Lower leg skin (tissue), 4 donors: ENCODE results near the gene ERAP2. TPM values are rescaled to one million over a fixed set of nuclear protein-coding genes. Genes with fewer than 3 reads are reported as not detected.
"Not testable (repeated sequence)": the region's sequence is repeated elsewhere in the genome, so short reads cannot be mapped to it uniquely, and the experiment has no call there.

Experiments used
- DNase-seq, 2 donors: peaks; one replicate each; pipeline ENCODE4 v3.0.0-alpha.2; 2019; ENCODE audit warnings: low spot score in 2 of 2
- H3K4me3 ChIP-seq: fragments of 200-600 bp; sonication (generic); 2 replicates; pipeline ENCODE4 v1.5.1; 2017; ENCODE audit warnings: mild to moderate bottlenecking, low read depth; ENCODE audit not compliant: poor library complexity, severe bottlenecking
- POLR2A ChIP-seq, 2 donors: fragments of 450-650 bp; IDR thresholded peaks; one replicate each; pipeline ENCODE4 v1.6.1; 2016 to 2017; ENCODE audit warnings: antibody characterized with exemption in 2 of 2, mild to moderate bottlenecking in 1 of 2, moderate library complexity in 1 of 2
- WGBS, 2 donors: methylation state at CpG; one replicate each; pipeline ENCODE4 v1.1.5; 2018; 5-methylcytosine and 5-hydroxymethylcytosine counted together
- intact Hi-C: fragments of 100-400 bp; cut with DNase I; formaldehyde crosslinking; loops from one replicate; pipeline ENCODE4 v1.15.0; 2023; ENCODE audit warnings: low total_unique reads
- total RNA-seq, 4 donors: library from RNA; depleted of rRNA; stranded (reverse); fragments of >200 nt; gene quantifications; one replicate each; pipeline ENCODE4 v1.1.0, GENCODE V29; 2016
- TF ChIP-seq, protein P1 (sequence below), 3 donors: fragments of 450-650 bp; IDR thresholded peaks; one replicate each; pipeline ENCODE4 v1.5.1; 2016; ENCODE audit warnings: antibody characterized with exemption in 3 of 3, mild to moderate bottlenecking in 3 of 3, moderate library complexity in 2 of 3

Gene ERAP2
- total RNA-seq, 4 donors from 2014 or later: 5.0 to 11.0 (median 9.3) TPM

- intact Hi-C loops: no loop called here
- no peak overlapping the region for H3K4me3 ChIP-seq
- TF ChIP-seq, protein P1, sequence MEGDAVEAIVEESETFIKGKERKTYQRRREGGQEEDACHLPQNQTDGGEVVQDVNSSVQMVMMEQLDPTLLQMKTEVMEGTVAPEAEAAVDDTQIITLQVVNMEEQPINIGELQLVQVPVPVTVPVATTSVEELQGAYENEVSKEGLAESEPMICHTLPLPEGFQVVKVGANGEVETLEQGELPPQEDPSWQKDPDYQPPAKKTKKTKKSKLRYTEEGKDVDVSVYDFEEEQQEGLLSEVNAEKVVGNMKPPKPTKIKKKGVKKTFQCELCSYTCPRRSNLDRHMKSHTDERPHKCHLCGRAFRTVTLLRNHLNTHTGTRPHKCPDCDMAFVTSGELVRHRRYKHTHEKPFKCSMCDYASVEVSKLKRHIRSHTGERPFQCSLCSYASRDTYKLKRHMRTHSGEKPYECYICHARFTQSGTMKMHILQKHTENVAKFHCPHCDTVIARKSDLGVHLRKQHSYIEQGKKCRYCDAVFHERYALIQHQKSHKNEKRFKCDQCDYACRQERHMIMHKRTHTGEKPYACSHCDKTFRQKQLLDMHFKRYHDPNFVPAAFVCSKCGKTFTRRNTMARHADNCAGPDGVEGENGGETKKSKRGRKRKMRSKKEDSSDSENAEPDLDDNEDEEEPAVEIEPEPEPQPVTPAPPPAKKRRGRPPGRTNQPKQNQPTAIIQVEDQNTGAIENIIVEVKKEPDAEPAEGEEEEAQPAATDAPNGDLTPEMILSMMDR (IDR thresholded peaks at IDR 0.05): no peak
- no peak for TF ChIP-seq POLR2A (IDR thresholded peaks at IDR 0.05)
- no peak for DNase-seq
Observed at GRCh38 chr5:96927008-96927407, 50.7 kb downstream of the ERAP2 start.

GRCh38 chr5:96928931-96929708 lies 52.8 kb downstream of the ERAP2 start:
- intact Hi-C loops: no loop called here

DNA sequence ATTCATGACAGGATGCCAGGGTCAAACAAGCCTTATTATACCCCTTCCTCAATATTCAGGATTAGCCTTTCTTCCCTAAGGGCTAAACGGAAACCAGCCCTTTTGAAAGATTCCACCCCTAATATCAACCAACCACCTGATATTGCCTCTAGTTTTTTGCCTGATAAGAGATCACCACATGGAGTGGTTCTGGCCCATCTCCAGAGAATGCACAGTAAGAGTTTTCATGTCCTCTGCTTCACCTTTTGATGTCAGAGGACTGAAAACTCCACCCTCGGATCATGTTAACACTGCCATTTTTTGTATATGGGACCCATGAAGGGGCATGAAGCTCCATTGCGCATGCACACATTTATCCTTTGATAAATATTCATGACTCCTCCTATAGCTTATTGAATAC lies 53.8 kb downstream of the ERAP2 start:
- no peak for DNase-seq
- H3K4me3 ChIP-seq: no peak overlapping the region
- intact Hi-C loops: no loop called here
- 82 to 87% methylated on average over 3 of the region's 3 CpGs for WGBS, 2 donors
- no peak for TF ChIP-seq POLR2A (IDR thresholded peaks at IDR 0.05)
- TF ChIP-seq, protein P1 (IDR thresholded peaks at IDR 0.05): no peak

More at GRCh38 chr5:96928931-96929708, 52.8 kb downstream of the ERAP2 start:
- no peak overlapping the region for H3K4me3 ChIP-seq
- 83 to 89% methylated on average over 7 of the region's 7 CpGs for WGBS, 2 donors
- no peak for DNase-seq
- TF ChIP-seq, protein P1 (IDR thresholded peaks at IDR 0.05): no peak
- no peak for TF ChIP-seq POLR2A (IDR thresholded peaks at IDR 0.05)

DNA sequence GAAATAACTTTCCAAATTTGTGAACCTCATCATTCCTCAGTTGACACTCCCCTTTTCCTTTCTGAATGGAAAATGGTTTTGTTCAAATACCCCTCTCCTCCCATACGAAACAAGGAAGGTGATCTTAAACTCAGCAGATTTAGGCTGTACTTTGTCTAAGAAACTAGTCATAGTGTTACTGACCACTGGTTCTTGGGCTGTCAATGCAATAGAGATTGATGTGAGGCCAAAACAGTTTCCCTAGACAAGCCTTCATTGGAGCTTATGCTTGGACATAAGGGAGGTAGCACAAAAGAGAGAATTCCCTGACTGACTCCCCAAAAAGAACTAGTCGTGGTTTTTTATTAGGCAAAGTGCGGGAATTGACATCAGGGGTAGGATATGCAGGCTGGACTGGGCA lies 54.3 kb downstream of the ERAP2 start:
- WGBS, 2 donors: 95 to 96% methylated on average over 3 of the region's 3 CpGs
- TF ChIP-seq, protein P1 (IDR thresholded peaks at IDR 0.05): no peak
- TF ChIP-seq POLR2A (IDR thresholded peaks at IDR 0.05): no peak
- H3K4me3 ChIP-seq: no peak overlapping the region
- intact Hi-C loops: no loop called here
- DNase-seq: no peak

- WGBS, 2 donors: 89 to 98% methylated on average over 2 of the region's 2 CpGs
- intact Hi-C loops, DNase-seq, H3K4me3 ChIP-seq: not testable (repeated sequence)
Observed at GRCh38 chr5:96931037-96931436, 54.7 kb downstream of the ERAP2 start.

GRCh38 chr5:96931605-96932004 lies 55.3 kb downstream of the ERAP2 start:
- intact Hi-C loops: no loop called here
- WGBS, 2 donors: 76 to 82% methylated on average over 1 of the region's 1 CpG
- TF ChIP-seq, protein P1 (IDR thresholded peaks at IDR 0.05): no peak
- no peak for TF ChIP-seq POLR2A (IDR thresholded peaks at IDR 0.05)
- DNase-seq: no peak
- no peak overlapping the region for H3K4me3 ChIP-seq
